Measurements from ENCODE around the gene FGGY. TPM values are rescaled to one million over a fixed set of nuclear protein-coding genes. Genes with fewer than 3 reads are reported as not detected.

The FGGY gene
- total RNA-seq, 4 donors from 2014 or later, result 24.9 to 35.9 (median 30.5) TPM

DNA sequence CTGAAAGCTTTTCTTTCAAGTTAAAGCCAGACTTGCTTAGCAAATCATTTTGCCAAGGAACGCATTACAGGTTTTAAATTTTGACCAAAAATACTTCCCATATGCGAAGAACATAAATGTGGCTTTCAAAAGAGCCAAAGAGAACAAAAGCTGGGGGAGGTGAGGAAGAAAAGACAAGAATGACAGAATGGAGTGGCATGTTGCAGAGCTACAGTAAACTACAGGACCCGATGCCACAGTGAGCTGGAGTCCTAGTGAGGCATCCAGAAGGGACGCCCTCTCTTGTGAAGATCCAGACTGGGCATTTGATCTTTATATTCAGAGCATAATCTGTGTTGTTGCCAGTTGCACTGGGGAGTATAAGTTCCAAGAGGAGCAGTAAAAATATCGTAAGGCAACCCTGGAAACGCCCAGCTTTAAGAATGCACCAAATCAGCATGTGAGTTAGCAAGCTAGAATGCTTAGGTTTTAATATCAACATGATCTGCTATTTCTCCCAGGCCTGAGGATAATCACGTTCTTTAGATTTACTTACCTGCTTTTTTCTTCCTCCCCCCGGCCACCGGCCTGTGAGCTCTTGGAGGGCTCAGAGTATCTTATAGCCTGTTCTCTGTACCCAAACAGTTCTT, 469.4 kb downstream of the FGGY start:
- no peaks in the 10 kb centered on the region for H3K27me3 ChIP-seq
- no peak overlapping the region for H3K4me3 ChIP-seq
- H3K27ac ChIP-seq, result no peak overlapping the region
- in situ Hi-C loops (cut with MboI; ENCODE audit: low sequenced_read_pairs in 4 of 4), result loop anchor here in 2 of 4 donors (25.0 kb wide), 1 partner anchor 1254 kb away; no protein-coding TSS in a partner anchor
- H3K9me3 ChIP-seq, result no peaks in the 10 kb centered on the region
- ATAC-seq, result no peak
- H3K36me3 ChIP-seq, result no peaks in the 10 kb centered on the region
- DNase-seq, result no peak
- intact Hi-C loops (cut with DNase I; ENCODE audit: low total_unique reads), result loop anchor here (10.0 kb wide), 1 partner anchor 1252 kb away; no protein-coding TSS in a partner anchor
- peaks cover 0 to 16% of the 10 kb centered on the region in 2 donors for H3K4me1 ChIP-seq
- TF ChIP-seq, protein P1, sequence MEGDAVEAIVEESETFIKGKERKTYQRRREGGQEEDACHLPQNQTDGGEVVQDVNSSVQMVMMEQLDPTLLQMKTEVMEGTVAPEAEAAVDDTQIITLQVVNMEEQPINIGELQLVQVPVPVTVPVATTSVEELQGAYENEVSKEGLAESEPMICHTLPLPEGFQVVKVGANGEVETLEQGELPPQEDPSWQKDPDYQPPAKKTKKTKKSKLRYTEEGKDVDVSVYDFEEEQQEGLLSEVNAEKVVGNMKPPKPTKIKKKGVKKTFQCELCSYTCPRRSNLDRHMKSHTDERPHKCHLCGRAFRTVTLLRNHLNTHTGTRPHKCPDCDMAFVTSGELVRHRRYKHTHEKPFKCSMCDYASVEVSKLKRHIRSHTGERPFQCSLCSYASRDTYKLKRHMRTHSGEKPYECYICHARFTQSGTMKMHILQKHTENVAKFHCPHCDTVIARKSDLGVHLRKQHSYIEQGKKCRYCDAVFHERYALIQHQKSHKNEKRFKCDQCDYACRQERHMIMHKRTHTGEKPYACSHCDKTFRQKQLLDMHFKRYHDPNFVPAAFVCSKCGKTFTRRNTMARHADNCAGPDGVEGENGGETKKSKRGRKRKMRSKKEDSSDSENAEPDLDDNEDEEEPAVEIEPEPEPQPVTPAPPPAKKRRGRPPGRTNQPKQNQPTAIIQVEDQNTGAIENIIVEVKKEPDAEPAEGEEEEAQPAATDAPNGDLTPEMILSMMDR (IDR thresholded peaks at IDR 0.05 in 4 of 5, conservative IDR thresholded peaks at IDR 0.05 in 1 of 5), result no peak
- no peak for TF ChIP-seq POLR2A (IDR thresholded peaks at IDR 0.05)

DNA sequence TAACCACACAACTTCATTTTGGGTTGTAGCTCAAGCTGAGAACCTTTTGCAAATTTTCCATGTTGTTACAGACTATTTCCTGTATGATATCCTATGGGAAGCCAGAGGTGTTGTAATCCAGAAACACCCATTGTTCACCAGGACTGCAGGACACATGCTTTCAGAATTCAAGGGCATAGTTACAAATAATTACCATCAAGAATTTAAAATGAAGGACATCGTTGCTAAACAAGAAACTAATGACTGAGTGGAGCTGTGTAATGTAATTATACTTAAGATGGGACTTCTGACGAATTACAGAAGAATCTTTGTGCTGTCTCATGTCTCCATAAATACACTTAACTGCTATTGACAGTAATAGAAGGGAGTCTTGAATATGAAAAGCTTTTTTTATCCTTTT, 470.2 kb downstream of the FGGY start:
- DNase-seq (no peak), ATAC-seq (peak in 1 of 2 donors; percentile 31)
- in situ Hi-C loops (cut with MboI; ENCODE audit: low sequenced_read_pairs in 4 of 4), result loop anchor here in 2 of 4 donors (25.0 kb wide), 1 partner anchor 1255 kb away; no protein-coding TSS in a partner anchor

DNA sequence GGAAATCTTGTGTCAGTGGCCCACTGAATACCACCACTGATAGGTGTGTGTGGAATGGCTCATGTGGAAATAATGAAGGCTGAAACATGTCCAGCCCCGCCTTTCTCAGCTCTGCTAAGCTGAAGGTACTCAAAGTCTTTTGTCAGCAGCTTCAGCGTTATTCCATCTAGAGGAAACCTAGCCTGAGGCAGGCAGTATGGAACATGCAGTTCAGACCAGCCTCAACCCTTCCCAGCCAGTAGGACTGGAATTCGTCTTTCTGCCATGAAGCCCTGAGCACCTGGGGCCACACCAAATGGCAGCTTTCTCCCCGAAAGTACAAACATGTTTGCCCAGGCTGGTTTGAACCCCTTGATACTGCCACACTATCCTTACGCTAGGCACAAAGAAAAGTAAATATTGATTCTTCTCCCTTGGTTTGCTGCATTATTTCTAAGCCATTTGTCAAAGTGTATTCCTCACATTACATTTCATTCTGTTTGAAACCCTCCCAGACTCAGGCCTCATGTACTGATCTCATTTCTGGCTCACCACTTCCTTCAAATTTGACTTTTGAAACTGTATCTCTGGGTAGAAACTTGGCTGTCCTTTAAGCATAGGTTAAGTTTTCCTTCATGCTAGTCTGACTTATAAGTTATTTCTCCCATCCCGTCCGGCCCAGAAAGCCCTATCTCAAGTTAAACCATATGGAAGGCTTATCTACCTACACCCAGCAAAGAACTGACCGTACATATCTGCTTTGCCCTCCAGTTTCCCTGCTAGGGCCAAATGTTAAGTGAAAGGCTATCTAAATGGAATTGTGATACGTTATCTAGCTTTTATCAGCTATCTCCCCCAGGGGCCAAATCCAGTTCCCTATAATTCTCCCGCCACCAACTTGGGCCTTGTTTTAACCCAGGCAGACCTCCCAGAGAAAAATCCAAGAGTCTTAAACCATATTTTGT, 472.2 kb downstream of the FGGY start:
- in situ Hi-C loops (cut with MboI; ENCODE audit: low sequenced_read_pairs in 4 of 4) (loop anchor here in 2 of 4 donors (25.0 kb wide), 1 partner anchor 1257 kb away; no protein-coding TSS in a partner anchor), intact Hi-C loops (cut with DNase I; ENCODE audit: low total_unique reads) (loop anchor here (10.0 kb wide), 1 partner anchor 1254 kb away; no protein-coding TSS in a partner anchor)

More for the DNA sequence above, 470.2 kb downstream of the FGGY start:
- Histone ChIP-seq H3K9me3 (no peaks in the 10 kb centered on the region), H3K4me3 (no peak overlapping the region), H3K4me1 (peaks cover 0 to 16% of the 10 kb centered on the region in 2 donors), H3K36me3 (no peaks in the 10 kb centered on the region), H3K27ac (no peak overlapping the region), H3K27me3 (no peaks in the 10 kb centered on the region)
- TF ChIP-seq, protein P1 (IDR thresholded peaks at IDR 0.05 in 4 of 5, conservative IDR thresholded peaks at IDR 0.05 in 1 of 5), result no peak
- TF ChIP-seq POLR2A (IDR thresholded peaks at IDR 0.05), result no peak
- intact Hi-C loops (cut with DNase I; ENCODE audit: low total_unique reads), result loop anchor here (10.0 kb wide), 1 partner anchor 1252 kb away; no protein-coding TSS in a partner anchor

DNA sequence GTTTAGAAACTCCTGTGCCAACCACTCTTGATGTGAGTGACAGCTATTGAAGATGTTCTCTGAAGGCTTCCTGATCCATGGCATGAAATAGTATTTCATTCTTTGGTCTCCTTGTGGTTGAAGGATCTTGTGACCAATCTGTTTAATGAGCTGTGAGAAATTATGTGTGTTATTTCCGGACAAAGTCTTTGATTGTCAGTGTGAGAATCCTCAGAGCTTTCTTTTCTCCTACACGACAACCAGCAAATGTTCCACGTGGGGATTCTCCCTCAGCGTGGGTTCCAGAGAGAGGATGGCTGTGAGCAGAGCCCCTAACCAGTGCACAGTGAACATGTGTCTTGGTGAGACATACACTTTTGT, 472.8 kb downstream of the FGGY start:
- no peak for ATAC-seq
- no peak for DNase-seq
- in situ Hi-C loops (cut with MboI; ENCODE audit: low sequenced_read_pairs in 4 of 4) (loop anchor here in 2 of 4 donors (25.0 kb wide), 1 partner anchor 1257 kb away; no protein-coding TSS in a partner anchor), intact Hi-C loops (cut with DNase I; ENCODE audit: low total_unique reads) (loop anchor here (10.0 kb wide), 1 partner anchor 1255 kb away; no protein-coding TSS in a partner anchor)
- H3K4me1 ChIP-seq, result peaks cover 0 to 16% of the 10 kb centered on the region in 2 donors
- no peaks in the 10 kb centered on the region for H3K36me3 ChIP-seq
- H3K9me3 ChIP-seq, result no peaks in the 10 kb centered on the region
- TF ChIP-seq, protein P1 (IDR thresholded peaks at IDR 0.05 in 4 of 5, conservative IDR thresholded peaks at IDR 0.05 in 1 of 5), result no peak
- no peak for TF ChIP-seq POLR2A (IDR thresholded peaks at IDR 0.05)
- no peaks in the 10 kb centered on the region for H3K27me3 ChIP-seq
- H3K27ac ChIP-seq, result no peak overlapping the region
- no peak overlapping the region for H3K4me3 ChIP-seq

More for the DNA sequence above, 472.2 kb downstream of the FGGY start:
- TF ChIP-seq, protein P1 (IDR thresholded peaks at IDR 0.05 in 4 of 5, conservative IDR thresholded peaks at IDR 0.05 in 1 of 5), result no peak
- no peak overlapping the region for H3K4me3 ChIP-seq
- no peak for DNase-seq
- peaks cover 0 to 16% of the 10 kb centered on the region in 2 donors for H3K4me1 ChIP-seq
- no peaks in the 10 kb centered on the region for H3K36me3 ChIP-seq
- no peak for ATAC-seq
- H3K27ac ChIP-seq, result no peak overlapping the region
- no peaks in the 10 kb centered on the region for H3K9me3 ChIP-seq
- no peaks in the 10 kb centered on the region for H3K27me3 ChIP-seq
